GM12878 (cell line): Measurements from ENCODE around the gene CCDC169. TPM values are rescaled to one million over a fixed set of nuclear protein-coding genes. Genes with fewer than 3 reads are reported as not detected.

Experiments used
- ATAC-seq: fragments of 200-7000 bp; cut with Tn5 transposase; 3 replicates; pipeline ENCODE4 v1.9.1; 2020; ENCODE audit warnings: mild to moderate bottlenecking, moderate library complexity
- BruUV-seq: library from RNA; stranded (reverse); fragments of 400-500 nt; replicated peaks from 2 replicates; lab custom pipeline; 2021; lab: Mats Ljungman, UMichigan
- CTCF ChIA-PET: fragments of 300-600 bp; sonication (Branson Sonifier 250); formaldehyde crosslinking; extraction: SDS; loops from one replicate; lab custom pipeline; 2021; ENCODE audit warnings: inconsistent platforms; lab: Yijun Ruan, JAX
- POLR2A ChIA-PET: fragments of 350-600 bp; formaldehyde crosslinking; extraction: SDS; loops from one replicate; lab custom pipeline; 2021; ENCODE audit warnings: inconsistent platforms; lab: Charles Lee
- RAD21 ChIA-PET: fragments of 300-600 bp; sonication (Branson Sonifier 250); formaldehyde crosslinking; loops from one replicate; lab custom pipeline; 2023; ENCODE audit warnings: antibody characterized with exemption; ENCODE audit not compliant: unreplicated experiment; lab: Charles Lee
- SMC1A ChIA-PET: fragments of 300-600 bp; sonication (Branson Sonifier 250); formaldehyde crosslinking; loops from one replicate; lab custom pipeline; 2023; ENCODE audit not compliant: unreplicated experiment, uncharacterized antibody; lab: Charles Lee
- DNase-seq: peaks from one replicate; pipeline ENCODE4 v3.0.0-alpha.2; 2011; ENCODE audit warnings: low read depth, low spot score
- FAIRE-seq: peaks from 3 replicates; lab custom pipeline; 2011; peaks lifted over from hg19 to GRCh38; lab: Jason Lieb, UNC
- H2AFZ ChIP-seq: 2 replicates; pipeline ENCODE4 v1.6.0; 2011; ENCODE audit warnings: low read depth, low read length, control low read depth; ENCODE audit not compliant: control insufficient read depth
- H3K27ac ChIP-seq: 2 replicates; pipeline ENCODE4 v1.5.1; 2011; ENCODE audit warnings: control low read depth; ENCODE audit not compliant: control insufficient read depth, insufficient read depth
- H3K27me3 ChIP-seq, 2 experiments: replicated peaks in 1 of 2; 2 replicates each; pipeline versions ENCODE4 v1.6.0 to v1.6.1; 2011; ENCODE audit warnings: low read length in 1 of 2; ENCODE audit not compliant: control insufficient read depth in 2 of 2, insufficient read depth in 2 of 2
- H3K36me3 ChIP-seq, 2 experiments: 2 replicates each; pipeline ENCODE4 v1.5.1; 2011; ENCODE audit warnings: low read length in 1 of 2; ENCODE audit not compliant: control insufficient read depth in 2 of 2, insufficient read depth in 2 of 2
- H3K4me1 ChIP-seq: 2 replicates; pipeline ENCODE4 v1.6.1; 2011; ENCODE audit warnings: mild to moderate bottlenecking, low read length, moderate library complexity, mixed read lengths; ENCODE audit not compliant: control insufficient read depth, insufficient read depth
- H3K4me2 ChIP-seq: 2 replicates; pipeline ENCODE4 v1.6.0; 2011; ENCODE audit warnings: control low read depth; ENCODE audit not compliant: control insufficient read depth, insufficient read depth
- H3K4me3 ChIP-seq: fragments of 200-600 bp; sonication (generic); 2 replicates; pipeline ENCODE4 v1.5.1; 2016
- H3K79me2 ChIP-seq: 2 replicates; pipeline ENCODE4 v1.6.0; 2011; ENCODE audit warnings: low read length; ENCODE audit not compliant: control insufficient read depth, insufficient read depth
- H3K9ac ChIP-seq: 2 replicates; pipeline ENCODE4 v1.8.0; 2011; ENCODE audit warnings: low read length, control low read depth, mixed read lengths; ENCODE audit not compliant: control insufficient read depth, insufficient read depth
- H3K9me3 ChIP-seq: replicated peaks from 3 replicates; pipeline ENCODE4 v1.5.1; 2011; ENCODE audit warnings: mild to moderate bottlenecking, low read length; ENCODE audit not compliant: control insufficient read depth, insufficient read depth
- H4K20me1 ChIP-seq: 2 replicates; pipeline ENCODE4 v1.6.0; 2011; ENCODE audit not compliant: control insufficient read depth, insufficient read depth
- ASH2L ChIP-seq: fragments of 300-600, 200-600 bp; sonication (generic); IDR thresholded peaks from 2 replicates; pipeline ENCODE4 v1.6.1; 2017; ENCODE audit warnings: low read depth, mild to moderate bottlenecking, borderline replicate concordance
- FOXM1 ChIP-seq: IDR thresholded peaks from 2 replicates; pipeline ENCODE4 v1.6.1; 2012; ENCODE audit warnings: low read depth, mild to moderate bottlenecking, inconsistent platforms, low read length, moderate library complexity
- GATAD2B ChIP-seq: fragments of 450-650 bp; conservative IDR thresholded peaks from 2 replicates; pipeline ENCODE4 v1.6.1; 2017; ENCODE audit warnings: low read depth, mild to moderate bottlenecking, moderate library complexity
- KAT2A ChIP-seq: conservative IDR thresholded peaks from 2 replicates; pipeline ENCODE4 v1.6.1; 2011; ENCODE audit warnings: low read depth, low read length; ENCODE audit not compliant: control insufficient read depth
- NFXL1 ChIP-seq: fragments of 450-650 bp; IDR thresholded peaks from 2 replicates; pipeline ENCODE4 v1.6.1; 2017; ENCODE audit warnings: antibody characterized with exemption, mild to moderate bottlenecking, borderline replicate concordance
- NFYA ChIP-seq: IDR thresholded peaks from 2 replicates; pipeline ENCODE4 v1.6.1; 2011; ENCODE audit warnings: low read depth, mild to moderate bottlenecking, low read length, improper control_type of control experiment, borderline replicate concordance
- RUNX3 ChIP-seq: IDR thresholded peaks from 2 replicates; pipeline ENCODE4 v1.6.1; 2012; ENCODE audit warnings: low read length, inconsistent platforms
- SRF ChIP-seq, 2 experiments: IDR thresholded peaks; 2 replicates each; pipeline ENCODE4 v1.6.1; 2011; ENCODE audit warnings: low read depth in 2 of 2, low read length in 2 of 2, mild to moderate bottlenecking in 1 of 2, moderate library complexity in 1 of 2
- WGBS: methylation state at CpG from one replicate; pipeline ENCODE4 v1.1.6; 2016; ENCODE audit warnings: low lambda C conversion rate; ENCODE audit not compliant: insufficient replicate concordance, insufficient coverage; ENCODE audit errors: missing lambda C conversion rate; 5-methylcytosine and 5-hydroxymethylcytosine counted together
- in situ Hi-C: fragments of 300-500 bp; cut with MboI; formaldehyde crosslinking; loops from 9 replicates; pipeline ENCODE4 v1.14.3; 2018; ENCODE audit warnings: mixed read lengths
- intact Hi-C: fragments of 100-400 bp; cut with micrococcal nuclease; formaldehyde crosslinking; loops from one replicate; pipeline ENCODE4 v1.14.2; 2022; ENCODE audit not compliant: unreplicated experiment
- polyA plus RNA-seq, 11 experiments: library from polyadenylated mRNA; depleted of rRNA in 4 of 11; unstranded in 6 of 11; stranded (reverse) in 5 of 11; fragments of >200 nt; fragmentation: Nextera tagmentation in 4 of 11; fragmentation: Illumina TruSeq in 1 of 11; extraction: Ambion mirVana in 4 of 11; extraction: Trizol in 1 of 11; gene quantifications; 1 replicate in 1 of 11; 2 replicates in 10 of 11; pipeline versions ENCODE4 v1.2.1 to v1.2.3, GENCODE V29; 2011 to 2016; ENCODE audit warnings: inconsistent platforms in 2 of 11, missing spikeins in 2 of 11, low read depth in 1 of 11
- total RNA-seq, 4 experiments: library from RNA; depleted of rRNA in 3 of 4; stranded (reverse); fragments of >200 nt in 3 of 4; fragmentation: Illumina TruSeq in 1 of 4; extraction: Trizol in 1 of 4; gene quantifications; 2 replicates each; pipeline versions ENCODE4 v1.2.1 to v1.2.3, GENCODE V29; 2013 to 2021
- TF ChIP-seq, protein P1 (sequence below), 3 experiments: IDR thresholded peaks in 2 of 3; conservative IDR thresholded peaks in 1 of 3; 2 replicates each; pipeline ENCODE4 v1.5.1; 2011; ENCODE audit warnings: low read depth in 3 of 3, low read length in 3 of 3, mild to moderate bottlenecking in 3 of 3, control low read depth in 2 of 3, moderate library complexity in 2 of 3, inconsistent platforms in 1 of 3, mixed read lengths in 1 of 3; ENCODE audit not compliant: control insufficient read depth in 2 of 3, insufficient read depth in 1 of 3; ENCODE audit errors: extremely low read depth in 1 of 3
- TF ChIP-seq, protein P2 (sequence below): IDR thresholded peaks from 2 replicates; pipeline ENCODE4 v1.6.1; 2012; ENCODE audit warnings: low read depth, low read length, improper control_type of control experiment

Gene CCDC169
- total and polyA plus RNA-seq, 10 of the 15 experiments (the other 5 are each of a cell fraction or from before 2014, with no cell fraction given): 0.13 to 1.4 (median 0.24) TPM; not detected in 4

DNA sequence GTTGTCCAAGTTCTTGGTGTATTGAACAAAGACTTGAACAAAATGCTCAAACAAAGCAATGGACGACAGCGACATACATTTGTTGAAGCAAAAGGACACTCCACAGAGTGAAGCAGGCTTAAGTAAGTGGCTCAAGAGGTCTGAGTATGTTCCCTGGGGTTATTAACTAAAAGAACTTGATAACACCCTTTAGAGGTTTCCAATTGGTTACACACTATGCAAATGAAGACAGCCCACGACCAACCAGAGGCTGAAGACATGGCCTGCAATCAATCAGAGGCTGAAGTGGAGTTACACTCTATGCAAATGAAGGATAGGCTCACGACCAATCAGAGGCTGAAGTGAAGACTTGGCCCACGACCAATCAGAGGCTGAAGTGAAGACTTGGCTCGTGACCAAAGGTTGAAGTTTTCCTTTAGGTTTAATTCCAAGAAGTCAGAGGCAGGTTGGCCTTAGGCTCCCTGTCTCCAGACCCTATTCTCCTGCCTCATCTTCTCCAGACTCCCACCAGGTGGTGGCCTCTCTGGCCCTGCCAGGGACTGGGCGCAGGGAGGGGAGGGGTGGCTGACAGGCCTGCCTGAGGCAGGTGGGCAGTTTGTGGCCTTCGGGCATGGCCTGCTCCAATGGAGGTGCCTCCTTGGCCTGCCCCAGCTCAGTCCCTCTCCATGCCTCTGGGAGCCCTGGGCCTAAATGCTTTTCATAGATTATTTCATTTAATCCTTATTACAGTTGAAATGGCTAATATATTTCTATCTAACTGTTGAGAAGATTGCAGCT, 38.1 kb downstream of the CCDC169 start:
- no peak overlapping the region for H3K27ac ChIP-seq
- no peaks in the 10 kb centered on the region; the same call in 2 of the 3 replicates for H3K9me3 ChIP-seq
- H3K27me3 ChIP-seq: no peaks in the 10 kb centered on the region
- ATAC-seq (no peak), FAIRE-seq (no peak), DNase-seq (no peak)
- SMC1A ChIA-PET: interaction anchor here (0.9 to 1.8 kb wide), 2 partner anchors 14 to 15 kb away, joined by 5 to 6 read pairs; no protein-coding TSS in a partner anchor
- RAD21 ChIA-PET: no interaction called here
- H3K4me1 ChIP-seq: no peaks in the 10 kb centered on the region
- intact Hi-C loops (no loop called here), in situ Hi-C loops (no loop called here)
- H3K4me3 ChIP-seq: no peak overlapping the region
- no TSS peak for BruUV-seq
- POLR2A ChIA-PET: no interaction called here
- no peak overlapping the region for H2AFZ ChIP-seq
- no peak overlapping the region for H3K4me2 ChIP-seq
- WGBS: 25% methylated on average over 8 of the region's 8 CpGs
- no peaks in the 10 kb centered on the region for H4K20me1 ChIP-seq
- CTCF ChIA-PET: no interaction called here
- no peak for TF ChIP-seq SRF (IDR thresholded peaks at IDR 0.05; ENCODE audit: low read depth in 2 of 2, low read length in 2 of 2)
- TF ChIP-seq, protein P1, sequence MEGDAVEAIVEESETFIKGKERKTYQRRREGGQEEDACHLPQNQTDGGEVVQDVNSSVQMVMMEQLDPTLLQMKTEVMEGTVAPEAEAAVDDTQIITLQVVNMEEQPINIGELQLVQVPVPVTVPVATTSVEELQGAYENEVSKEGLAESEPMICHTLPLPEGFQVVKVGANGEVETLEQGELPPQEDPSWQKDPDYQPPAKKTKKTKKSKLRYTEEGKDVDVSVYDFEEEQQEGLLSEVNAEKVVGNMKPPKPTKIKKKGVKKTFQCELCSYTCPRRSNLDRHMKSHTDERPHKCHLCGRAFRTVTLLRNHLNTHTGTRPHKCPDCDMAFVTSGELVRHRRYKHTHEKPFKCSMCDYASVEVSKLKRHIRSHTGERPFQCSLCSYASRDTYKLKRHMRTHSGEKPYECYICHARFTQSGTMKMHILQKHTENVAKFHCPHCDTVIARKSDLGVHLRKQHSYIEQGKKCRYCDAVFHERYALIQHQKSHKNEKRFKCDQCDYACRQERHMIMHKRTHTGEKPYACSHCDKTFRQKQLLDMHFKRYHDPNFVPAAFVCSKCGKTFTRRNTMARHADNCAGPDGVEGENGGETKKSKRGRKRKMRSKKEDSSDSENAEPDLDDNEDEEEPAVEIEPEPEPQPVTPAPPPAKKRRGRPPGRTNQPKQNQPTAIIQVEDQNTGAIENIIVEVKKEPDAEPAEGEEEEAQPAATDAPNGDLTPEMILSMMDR (IDR thresholded peaks at IDR 0.05 in 2 of 3, conservative IDR thresholded peaks at IDR 0.05 in 1 of 3; ENCODE audit: control insufficient read depth in 2 of 3, extremely low read depth in 1 of 3, insufficient read depth in 1 of 3, low read depth in 3 of 3, low read length in 3 of 3): no peak
- TF ChIP-seq KAT2A: no peak
- no peak for TF ChIP-seq FOXM1
- no peak for TF ChIP-seq NFYA
- no peak for TF ChIP-seq GATAD2B
- TF ChIP-seq NFXL1: no peak
- TF ChIP-seq ASH2L: no peak
- TF ChIP-seq, protein P2, sequence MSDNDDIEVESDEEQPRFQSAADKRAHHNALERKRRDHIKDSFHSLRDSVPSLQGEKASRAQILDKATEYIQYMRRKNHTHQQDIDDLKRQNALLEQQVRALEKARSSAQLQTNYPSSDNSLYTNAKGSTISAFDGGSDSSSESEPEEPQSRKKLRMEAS: no peak
- TF ChIP-seq RUNX3: no peak
- H3K36me3 ChIP-seq: no peaks in the 10 kb centered on the region
- no peaks in the 10 kb centered on the region for H3K79me2 ChIP-seq
- H3K9ac ChIP-seq: no peak overlapping the region
